Sigmoid colon (tissue), 4 donors: ENCODE data around the gene CDC42EP2.

ENCODE experiments used
- POLR2AphosphoS5 ChIP-seq, 4 donors: sonication (generic); formaldehyde crosslinking; IDR thresholded peaks; one replicate each; pipeline ENCODE4 v1.6.1; 2017; ENCODE audit warnings: antibody characterized with exemption in 4 of 4
- TF ChIP-seq, protein P1 (sequence below), 4 experiments: fragments of 450-650 bp in 3 of 4; fragments of 200-600 bp in 1 of 4; IDR thresholded peaks; one replicate each; pipeline ENCODE4 v1.5.1; 2016 to 2019; ENCODE audit warnings: antibody characterized with exemption in 4 of 4, mild to moderate bottlenecking in 3 of 4, moderate library complexity in 2 of 4

DNA sequence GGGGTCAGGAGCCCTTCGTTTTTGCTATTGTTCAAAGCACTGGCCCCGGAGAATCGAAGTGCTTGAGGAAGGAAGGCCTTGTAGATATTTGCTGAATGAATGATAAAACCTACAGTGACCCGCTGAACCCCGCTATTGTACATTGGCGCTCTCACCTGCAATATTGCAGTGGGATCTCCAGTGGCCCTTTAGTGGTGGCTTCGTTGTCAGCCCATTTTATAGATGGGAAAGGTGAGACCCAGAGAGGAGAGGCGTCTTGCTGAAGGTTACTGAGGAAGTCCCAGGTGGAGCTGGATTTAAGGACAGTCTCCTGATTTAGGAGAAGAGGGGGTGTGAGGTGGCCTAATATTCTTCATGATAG is 1.2 kb downstream of the CDC42EP2 start:
- TF ChIP-seq, protein P1, sequence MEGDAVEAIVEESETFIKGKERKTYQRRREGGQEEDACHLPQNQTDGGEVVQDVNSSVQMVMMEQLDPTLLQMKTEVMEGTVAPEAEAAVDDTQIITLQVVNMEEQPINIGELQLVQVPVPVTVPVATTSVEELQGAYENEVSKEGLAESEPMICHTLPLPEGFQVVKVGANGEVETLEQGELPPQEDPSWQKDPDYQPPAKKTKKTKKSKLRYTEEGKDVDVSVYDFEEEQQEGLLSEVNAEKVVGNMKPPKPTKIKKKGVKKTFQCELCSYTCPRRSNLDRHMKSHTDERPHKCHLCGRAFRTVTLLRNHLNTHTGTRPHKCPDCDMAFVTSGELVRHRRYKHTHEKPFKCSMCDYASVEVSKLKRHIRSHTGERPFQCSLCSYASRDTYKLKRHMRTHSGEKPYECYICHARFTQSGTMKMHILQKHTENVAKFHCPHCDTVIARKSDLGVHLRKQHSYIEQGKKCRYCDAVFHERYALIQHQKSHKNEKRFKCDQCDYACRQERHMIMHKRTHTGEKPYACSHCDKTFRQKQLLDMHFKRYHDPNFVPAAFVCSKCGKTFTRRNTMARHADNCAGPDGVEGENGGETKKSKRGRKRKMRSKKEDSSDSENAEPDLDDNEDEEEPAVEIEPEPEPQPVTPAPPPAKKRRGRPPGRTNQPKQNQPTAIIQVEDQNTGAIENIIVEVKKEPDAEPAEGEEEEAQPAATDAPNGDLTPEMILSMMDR (IDR thresholded peaks at IDR 0.05) = peak in 1 of 4 experiments; percentile 39
- no peak for TF ChIP-seq POLR2AphosphoS5 (IDR thresholded peaks at IDR 0.05)
